Endodermal cell (in vitro differentiated cells): Measurements from ENCODE around the gene ZDHHC21. TPM values are rescaled to one million over a fixed set of nuclear protein-coding genes. Genes with fewer than 3 reads are reported as not detected.

ENCODE experiments used
- DNase-seq: peaks from one replicate; pipeline ENCODE4 v3.0.0-alpha.2; 2017
- H3K27ac ChIP-seq: 2 replicates; pipeline ENCODE4 v1.5.1; 2013; ENCODE audit warnings: mild to moderate bottlenecking, low read depth, low read length, moderate library complexity
- H3K27me3 ChIP-seq: 2 replicates; pipeline ENCODE4 v1.6.1; 2013; ENCODE audit warnings: mild to moderate bottlenecking, low read length, moderate library complexity; ENCODE audit not compliant: insufficient read depth, control insufficient read depth, poor library complexity, severe bottlenecking
- H3K36me3 ChIP-seq: 2 replicates; pipeline ENCODE4 v1.7.0; 2013; ENCODE audit warnings: mild to moderate bottlenecking, low read length, moderate library complexity; ENCODE audit not compliant: control insufficient read depth, insufficient read depth
- H3K4me1 ChIP-seq: one replicate; pipeline ENCODE4 v1.7.0; 2013; ENCODE audit warnings: low read length; ENCODE audit not compliant: control insufficient read depth, insufficient read depth
- H3K4me3 ChIP-seq: 2 replicates; pipeline ENCODE4 v1.5.1; 2013; ENCODE audit warnings: mild to moderate bottlenecking, low read length, moderate library complexity
- H3K9ac ChIP-seq: 2 replicates; pipeline ENCODE4 v1.6.1; 2013; ENCODE audit warnings: mild to moderate bottlenecking, low read length, moderate library complexity; ENCODE audit not compliant: poor library complexity, severe bottlenecking; ENCODE audit errors: extremely low read depth
- H3K9me3 ChIP-seq: 2 replicates; pipeline ENCODE4 v1.6.1; 2013; ENCODE audit warnings: mild to moderate bottlenecking, low read length, moderate library complexity; ENCODE audit not compliant: control insufficient read depth
- H3K27ac Mint-ChIP-seq: 2 replicates; pipeline ENCODE4 v1.8.0; 2020; ENCODE audit warnings: mixed read lengths
- H3K27me3 Mint-ChIP-seq: 2 replicates; pipeline ENCODE4 v1.8.0; 2021; ENCODE audit warnings: mild to moderate bottlenecking, mixed read lengths; ENCODE audit not compliant: insufficient read depth
- H3K36me3 Mint-ChIP-seq: 2 replicates; pipeline ENCODE4 v1.8.0; 2020; ENCODE audit warnings: low read depth, mixed read lengths
- H3K4me1 Mint-ChIP-seq: 2 replicates; pipeline ENCODE4 v1.8.0; 2020; ENCODE audit warnings: mixed read lengths
- H3K4me3 Mint-ChIP-seq: 2 replicates; pipeline ENCODE4 v1.8.0; 2020; ENCODE audit warnings: mild to moderate bottlenecking, moderate library complexity, mixed read lengths
- H3K9me3 Mint-ChIP-seq: 2 replicates; pipeline ENCODE4 v1.8.0; 2020; ENCODE audit warnings: mild to moderate bottlenecking, mixed read lengths
- WGBS, 2 experiments: methylation state at CpG; one replicate each; pipeline versions ENCODE4 v1.1.5 to v1.1.7; 2013; ENCODE audit warnings: missing lambda C conversion rate in 2 of 2, mixed read lengths in 1 of 2; ENCODE audit not compliant: insufficient coverage in 1 of 2, insufficient read length in 1 of 2; 5-methylcytosine and 5-hydroxymethylcytosine counted together
- total RNA-seq, 2 donors: library from RNA; stranded (reverse); fragmentation: NEBNext Ultra II Directional in 1 of 2; extraction: Animal tissue kit (Norgen Biotek cat#: 25700) in 1 of 2; gene quantifications; 2 replicates in 1 of 2; 3 replicates in 1 of 2; pipeline ENCODE4 v1.2.1, GENCODE V29; 2021
- TF ChIP-seq, protein P1 (sequence below): fragments of 200-600 bp; sonication (generic); conservative IDR thresholded peaks from 2 replicates; pipeline ENCODE4 v1.5.0; 2021; ENCODE audit warnings: antibody characterized with exemption, mild to moderate bottlenecking

Gene ZDHHC21
- total RNA-seq, 2 donors from 2014 or later: 17.1 to 18.6 TPM

DNA sequence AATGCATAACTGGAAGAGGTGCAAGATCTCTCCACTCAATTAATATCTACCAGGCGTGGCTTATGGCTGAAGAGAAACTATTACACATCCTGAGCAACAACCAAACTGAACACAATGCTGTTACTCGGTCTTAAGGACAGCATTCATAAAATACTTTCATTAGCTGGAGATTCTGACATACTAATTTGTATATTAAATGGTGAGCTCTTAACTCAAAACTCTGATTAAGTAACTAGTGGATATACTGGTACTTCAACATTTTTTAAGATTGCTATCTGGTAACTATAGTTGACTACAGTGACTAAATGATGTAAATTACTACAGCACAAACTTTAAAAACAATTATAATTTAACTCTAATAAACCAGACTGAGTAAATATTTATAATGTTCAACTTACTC, 15.8 kb downstream of the ZDHHC21 start:
- DNase-seq: no peak
- H3K36me3 ChIP-seq: peaks cover 81% of the 10 kb centered on the region
- H3K9me3 ChIP-seq: no peaks in the 10 kb centered on the region
- Mint-ChIP-seq H3K9me3 (no peaks in the 10 kb centered on the region), H3K27me3 (no peaks in the 10 kb centered on the region), H3K4me1 (no peaks in the 10 kb centered on the region), H3K4me3 (no peak overlapping the region), H3K36me3 (peaks cover 21% of the 10 kb centered on the region), H3K27ac (no peak overlapping the region)
- TF ChIP-seq, protein P1, sequence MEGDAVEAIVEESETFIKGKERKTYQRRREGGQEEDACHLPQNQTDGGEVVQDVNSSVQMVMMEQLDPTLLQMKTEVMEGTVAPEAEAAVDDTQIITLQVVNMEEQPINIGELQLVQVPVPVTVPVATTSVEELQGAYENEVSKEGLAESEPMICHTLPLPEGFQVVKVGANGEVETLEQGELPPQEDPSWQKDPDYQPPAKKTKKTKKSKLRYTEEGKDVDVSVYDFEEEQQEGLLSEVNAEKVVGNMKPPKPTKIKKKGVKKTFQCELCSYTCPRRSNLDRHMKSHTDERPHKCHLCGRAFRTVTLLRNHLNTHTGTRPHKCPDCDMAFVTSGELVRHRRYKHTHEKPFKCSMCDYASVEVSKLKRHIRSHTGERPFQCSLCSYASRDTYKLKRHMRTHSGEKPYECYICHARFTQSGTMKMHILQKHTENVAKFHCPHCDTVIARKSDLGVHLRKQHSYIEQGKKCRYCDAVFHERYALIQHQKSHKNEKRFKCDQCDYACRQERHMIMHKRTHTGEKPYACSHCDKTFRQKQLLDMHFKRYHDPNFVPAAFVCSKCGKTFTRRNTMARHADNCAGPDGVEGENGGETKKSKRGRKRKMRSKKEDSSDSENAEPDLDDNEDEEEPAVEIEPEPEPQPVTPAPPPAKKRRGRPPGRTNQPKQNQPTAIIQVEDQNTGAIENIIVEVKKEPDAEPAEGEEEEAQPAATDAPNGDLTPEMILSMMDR: no peak
- H3K9ac ChIP-seq: no peak overlapping the region
- no peaks in the 10 kb centered on the region for H3K27me3 ChIP-seq
- H3K4me3 ChIP-seq: no peak overlapping the region
- no peak overlapping the region for H3K27ac ChIP-seq
- 95% methylated on average over 1 of the region's 2 CpGs; no CpG with 5 or more reads in 1 of the 2 experiments for WGBS, 2 experiments
- no peaks in the 10 kb centered on the region for H3K4me1 ChIP-seq

DNA sequence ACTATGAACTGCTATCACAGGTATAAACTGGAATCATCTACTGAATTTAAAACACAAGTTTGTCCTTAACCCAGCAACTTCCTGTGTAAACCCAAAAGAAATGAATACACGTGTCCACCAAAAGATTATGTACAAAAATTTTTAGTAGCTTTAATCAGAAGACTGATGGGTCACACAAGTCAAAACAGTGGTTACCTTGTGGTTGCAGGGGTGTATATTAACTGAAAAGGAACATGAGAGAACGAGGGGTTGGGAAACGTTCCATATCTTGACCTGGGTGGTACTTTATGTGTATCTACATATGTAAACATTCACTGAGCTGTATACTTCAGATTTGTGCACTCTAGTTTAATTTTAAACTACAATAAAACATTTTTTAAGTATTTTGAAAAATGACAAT, 18.6 kb downstream of the ZDHHC21 start:
- TF ChIP-seq, protein P1: no peak
- peaks cover 19% of the 10 kb centered on the region for H3K9me3 ChIP-seq
- Mint-ChIP-seq H3K36me3 (peaks cover 30% of the 10 kb centered on the region), H3K4me3 (no peak overlapping the region), H3K27ac (no peak overlapping the region), H3K4me1 (no peaks in the 10 kb centered on the region), H3K27me3 (no peaks in the 10 kb centered on the region), H3K9me3 (peaks cover 2% of the 10 kb centered on the region)
- peaks cover 85% of the 10 kb centered on the region for H3K36me3 ChIP-seq
- H3K4me3 ChIP-seq: no peak overlapping the region
- H3K9ac ChIP-seq: no peak overlapping the region
- H3K27me3 ChIP-seq: no peaks in the 10 kb centered on the region
- DNase-seq: no peak
- WGBS, 2 experiments: 94 to 100% methylated on average over 2 to 3 of the region's 3 CpGs
- no peak overlapping the region for H3K27ac ChIP-seq
- H3K4me1 ChIP-seq: no peaks in the 10 kb centered on the region

DNA sequence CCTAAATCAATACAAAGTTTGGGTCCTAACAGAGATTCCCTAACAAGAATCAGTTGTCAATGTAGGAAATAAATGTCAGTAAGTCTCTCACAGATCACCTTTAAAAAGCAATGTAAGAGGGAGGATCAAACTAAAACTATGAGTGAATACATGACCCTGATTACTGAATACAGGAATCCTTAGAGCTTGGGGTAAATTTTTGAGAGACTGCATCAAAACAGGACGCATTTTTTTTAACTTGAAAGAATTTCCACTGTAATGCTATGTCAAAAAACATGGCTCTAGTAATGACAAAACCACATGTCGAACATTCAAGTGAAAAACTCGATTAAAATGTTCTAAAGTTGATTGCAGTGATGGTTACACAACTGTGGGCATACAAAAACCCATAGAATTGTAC, 21.9 kb downstream of the ZDHHC21 start:
- peaks cover 27% of the 10 kb centered on the region for H3K36me3 Mint-ChIP-seq
- no peaks in the 10 kb centered on the region for H3K27me3 Mint-ChIP-seq
- DNase-seq: no peak
- Histone ChIP-seq H3K9ac (no peak overlapping the region), H3K4me3 (no peak overlapping the region), H3K27ac (no peak overlapping the region), H3K9me3 (peaks cover 19% of the 10 kb centered on the region), H3K4me1 (no peaks in the 10 kb centered on the region), H3K36me3 (peaks cover 57% of the 10 kb centered on the region), H3K27me3 (no peaks in the 10 kb centered on the region)
- H3K27ac Mint-ChIP-seq: no peak overlapping the region
- H3K4me3 Mint-ChIP-seq: no peak overlapping the region
- TF ChIP-seq, protein P1: no peak
- peaks cover 3% of the 10 kb centered on the region for H3K9me3 Mint-ChIP-seq
- no peaks in the 10 kb centered on the region for H3K4me1 Mint-ChIP-seq
- whole genome bisulfite sequencing, 2 experiments: 98 to 100% methylated on average over 3 of the region's 3 CpGs
